ENCODE data around the gene ESPNL.
A peak's percentile ranks its signal among the peaks of the same experiment; 100 is the strongest.

The ESPNL gene

GRCh38 chr2:238122287-238123217, 22.4 kb downstream of the ESPNL start:
- H3K27ac ChIP-seq (ENCODE audit: low read depth, low read length) = no peak overlapping the region
- H3K27me3 ChIP-seq (ENCODE audit: control insufficient read depth in 5 of 5, insufficient read depth in 4 of 5, low read length in 5 of 5) = peaks cover 4 to 27% (median 13%) of the 10 kb centered on the region in 5 donors
- no peak overlapping the region for H3K9ac ChIP-seq (ENCODE audit: low read length in 5 of 5)
- no peaks in the 10 kb centered on the region for H3K9me3 ChIP-seq (ENCODE audit: control insufficient read depth in 5 of 5, low read length in 5 of 5)
- H3K36me3 ChIP-seq (ENCODE audit: control insufficient read depth in 5 of 5, insufficient read depth in 5 of 5, low read length in 5 of 5) = no peaks in the 10 kb centered on the region
- H3K4me1 ChIP-seq (ENCODE audit: control insufficient read depth in 5 of 5, insufficient read depth in 5 of 5, low read length in 5 of 5) = peaks cover 0 to 19% (median 7%) of the 10 kb centered on the region in 5 donors
- no peak overlapping the region for H3K4me3 ChIP-seq (ENCODE audit: low read depth in 1 of 5, low read length in 5 of 5)

- H3K4me3 ChIP-seq (ENCODE audit: low read depth in 1 of 5, low read length in 5 of 5) = no peak overlapping the region
- H3K9me3 ChIP-seq (ENCODE audit: control insufficient read depth in 5 of 5, low read length in 5 of 5) = no peaks in the 10 kb centered on the region
- no peak overlapping the region for H3K9ac ChIP-seq (ENCODE audit: low read length in 5 of 5)
- H3K4me1 ChIP-seq (ENCODE audit: control insufficient read depth in 5 of 5, insufficient read depth in 5 of 5, low read length in 5 of 5) = peaks cover 0 to 25% (median 7%) of the 10 kb centered on the region in 5 donors
- no peak overlapping the region for H3K27ac ChIP-seq (ENCODE audit: low read depth, low read length)
- H3K27me3 ChIP-seq (ENCODE audit: control insufficient read depth in 5 of 5, insufficient read depth in 4 of 5, low read length in 5 of 5) = peaks cover 3 to 19% (median 12%) of the 10 kb centered on the region in 5 donors
- no peaks in the 10 kb centered on the region for H3K36me3 ChIP-seq (ENCODE audit: control insufficient read depth in 5 of 5, insufficient read depth in 5 of 5, low read length in 5 of 5)
Measured at GRCh38 chr2:238123218-238123971, 23.3 kb downstream of the ESPNL start.

GRCh38 chr2:238123991-238124470, 23.9 kb downstream of the ESPNL start:
- Histone ChIP-seq H3K4me3 (ENCODE audit: low read depth in 1 of 5, low read length in 5 of 5) (no peak overlapping the region), H3K4me1 (ENCODE audit: control insufficient read depth in 5 of 5, insufficient read depth in 5 of 5, low read length in 5 of 5) (peaks cover 0 to 25% (median 7%) of the 10 kb centered on the region in 5 donors), H3K27ac (ENCODE audit: low read depth, low read length) (no peak overlapping the region), H3K9me3 (ENCODE audit: control insufficient read depth in 5 of 5, low read length in 5 of 5) (no peaks in the 10 kb centered on the region), H3K36me3 (ENCODE audit: control insufficient read depth in 5 of 5, insufficient read depth in 5 of 5, low read length in 5 of 5) (no peaks in the 10 kb centered on the region), H3K9ac (ENCODE audit: low read length in 5 of 5) (no peak overlapping the region), H3K27me3 (ENCODE audit: control insufficient read depth in 5 of 5, insufficient read depth in 4 of 5, low read length in 5 of 5) (peaks cover 3 to 14% (median 12%) of the 10 kb centered on the region in 5 donors)

GRCh38 chr2:238124488-238125126, 24.5 kb downstream of the ESPNL start:
- H3K4me3 ChIP-seq (ENCODE audit: low read depth in 1 of 5, low read length in 5 of 5) = no peak overlapping the region
- H3K27ac ChIP-seq (ENCODE audit: low read depth, low read length) = no peak overlapping the region
- H3K9me3 ChIP-seq (ENCODE audit: control insufficient read depth in 5 of 5, low read length in 5 of 5) = no peaks in the 10 kb centered on the region
- no peak overlapping the region for H3K9ac ChIP-seq (ENCODE audit: low read length in 5 of 5)
- peaks cover 0 to 25% (median 7%) of the 10 kb centered on the region in 5 donors for H3K4me1 ChIP-seq (ENCODE audit: control insufficient read depth in 5 of 5, insufficient read depth in 5 of 5, low read length in 5 of 5)
- no peaks in the 10 kb centered on the region for H3K36me3 ChIP-seq (ENCODE audit: control insufficient read depth in 5 of 5, insufficient read depth in 5 of 5, low read length in 5 of 5)
- peaks cover 3 to 12% (median 7%) of the 10 kb centered on the region in 5 donors for H3K27me3 ChIP-seq (ENCODE audit: control insufficient read depth in 5 of 5, insufficient read depth in 4 of 5, low read length in 5 of 5)

GRCh38 chr2:238125127-238125885, 25.2 kb downstream of the ESPNL start:
- no peak overlapping the region for H3K4me3 ChIP-seq (ENCODE audit: low read depth in 1 of 5, low read length in 5 of 5)
- H3K27me3 ChIP-seq (ENCODE audit: control insufficient read depth in 5 of 5, insufficient read depth in 4 of 5, low read length in 5 of 5) = peaks cover 0 to 9% (median 3%) of the 10 kb centered on the region in 5 donors
- no peak overlapping the region for H3K27ac ChIP-seq (ENCODE audit: low read depth, low read length)

GRCh38 chr2:238126338-238126737, 26.2 kb downstream of the ESPNL start:
- no peak overlapping the region for H3K4me3 ChIP-seq (ENCODE audit: low read depth in 1 of 5, low read length in 5 of 5)
- no peak overlapping the region for H3K9ac ChIP-seq (ENCODE audit: low read length in 5 of 5)
- H3K9me3 ChIP-seq (ENCODE audit: control insufficient read depth in 5 of 5, low read length in 5 of 5) = no peaks in the 10 kb centered on the region
- H3K36me3 ChIP-seq (ENCODE audit: control insufficient read depth in 5 of 5, insufficient read depth in 5 of 5, low read length in 5 of 5) = no peaks in the 10 kb centered on the region
- no peak overlapping the region for H3K27ac ChIP-seq (ENCODE audit: low read depth, low read length)
- peaks cover 0 to 14% (median 5%) of the 10 kb centered on the region in 5 donors for H3K4me1 ChIP-seq (ENCODE audit: control insufficient read depth in 5 of 5, insufficient read depth in 5 of 5, low read length in 5 of 5)
- peaks cover 0 to 9% (median 0%) of the 10 kb centered on the region in 5 donors for H3K27me3 ChIP-seq (ENCODE audit: control insufficient read depth in 5 of 5, insufficient read depth in 4 of 5, low read length in 5 of 5)

More at GRCh38 chr2:238125127-238125885, 25.2 kb downstream of the ESPNL start:
- Histone ChIP-seq H3K9ac (ENCODE audit: low read length in 5 of 5) (no peak overlapping the region), H3K4me1 (ENCODE audit: control insufficient read depth in 5 of 5, insufficient read depth in 5 of 5, low read length in 5 of 5) (peaks cover 0 to 19% (median 7%) of the 10 kb centered on the region in 5 donors), H3K9me3 (ENCODE audit: control insufficient read depth in 5 of 5, low read length in 5 of 5) (no peaks in the 10 kb centered on the region), H3K36me3 (ENCODE audit: control insufficient read depth in 5 of 5, insufficient read depth in 5 of 5, low read length in 5 of 5) (no peaks in the 10 kb centered on the region)

- H3K9me3 ChIP-seq (ENCODE audit: control insufficient read depth in 5 of 5, low read length in 5 of 5) = no peaks in the 10 kb centered on the region
- H3K4me3 ChIP-seq (ENCODE audit: low read depth in 1 of 5, low read length in 5 of 5) = peak overlapping the region in 2 of 5 donors; percentile 37 to 43
- no peak overlapping the region for H3K27ac ChIP-seq (ENCODE audit: low read depth, low read length)
- no peak overlapping the region for H3K9ac ChIP-seq (ENCODE audit: low read length in 5 of 5)
- peaks cover 0 to 9% (median 0%) of the 10 kb centered on the region in 5 donors for H3K27me3 ChIP-seq (ENCODE audit: control insufficient read depth in 5 of 5, insufficient read depth in 4 of 5, low read length in 5 of 5)
- H3K4me1 ChIP-seq (ENCODE audit: control insufficient read depth in 5 of 5, insufficient read depth in 5 of 5, low read length in 5 of 5) = peaks cover 0 to 14% (median 5%) of the 10 kb centered on the region in 5 donors
- H3K36me3 ChIP-seq (ENCODE audit: control insufficient read depth in 5 of 5, insufficient read depth in 5 of 5, low read length in 5 of 5) = no peaks in the 10 kb centered on the region
Measured at GRCh38 chr2:238126775-238127164, 26.6 kb downstream of the ESPNL start.

GRCh38 chr2:238127165-238128060, 27.3 kb downstream of the ESPNL start:
- Histone ChIP-seq H3K36me3 (ENCODE audit: control insufficient read depth in 5 of 5, insufficient read depth in 5 of 5, low read length in 5 of 5) (no peaks in the 10 kb centered on the region), H3K4me1 (ENCODE audit: control insufficient read depth in 5 of 5, insufficient read depth in 5 of 5, low read length in 5 of 5) (peaks cover 0 to 14% (median 5%) of the 10 kb centered on the region in 5 donors), H3K4me3 (ENCODE audit: low read depth in 1 of 5, low read length in 5 of 5) (peak overlapping the region in 3 of 5 donors; percentile 12 to 43 (median 37)), H3K27me3 (ENCODE audit: control insufficient read depth in 5 of 5, insufficient read depth in 4 of 5, low read length in 5 of 5) (peaks cover 0 to 5% (median 0%) of the 10 kb centered on the region in 5 donors), H3K9me3 (ENCODE audit: control insufficient read depth in 5 of 5, low read length in 5 of 5) (no peaks in the 10 kb centered on the region), H3K27ac (ENCODE audit: low read depth, low read length) (no peak overlapping the region), H3K9ac (ENCODE audit: low read length in 5 of 5) (no peak overlapping the region)
